GM21619 (cell line): ENCODE measurements around the gene LTA4H.

ENCODE experiments used
- ATAC-seq: cut with Tn5 transposase; IDR thresholded peaks from one replicate; pipeline ENCODE4 v1.9.1; 2021; ENCODE audit not compliant: unreplicated experiment

LTA4H gene

DNA sequence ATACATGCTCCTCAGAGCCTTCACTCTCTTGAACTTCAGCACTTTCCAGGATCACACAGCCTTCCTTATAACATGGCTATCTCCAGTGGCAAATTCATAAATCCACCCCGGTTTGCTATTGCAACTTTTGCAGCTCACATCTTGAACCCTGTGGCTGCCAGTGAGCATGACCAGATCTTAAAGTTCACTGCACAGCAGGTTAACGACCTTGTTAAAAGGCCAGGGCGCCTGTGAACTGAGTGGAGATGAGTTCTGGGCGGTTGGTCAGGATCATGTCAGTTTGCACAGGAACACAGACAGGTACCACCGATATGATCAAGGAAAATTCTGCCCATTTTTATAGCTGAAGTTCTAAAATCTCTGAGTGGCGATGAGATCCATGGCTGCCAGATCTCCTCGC lies 24.7 kb upstream of the LTA4H start:
- ATAC-seq: no peak

DNA sequence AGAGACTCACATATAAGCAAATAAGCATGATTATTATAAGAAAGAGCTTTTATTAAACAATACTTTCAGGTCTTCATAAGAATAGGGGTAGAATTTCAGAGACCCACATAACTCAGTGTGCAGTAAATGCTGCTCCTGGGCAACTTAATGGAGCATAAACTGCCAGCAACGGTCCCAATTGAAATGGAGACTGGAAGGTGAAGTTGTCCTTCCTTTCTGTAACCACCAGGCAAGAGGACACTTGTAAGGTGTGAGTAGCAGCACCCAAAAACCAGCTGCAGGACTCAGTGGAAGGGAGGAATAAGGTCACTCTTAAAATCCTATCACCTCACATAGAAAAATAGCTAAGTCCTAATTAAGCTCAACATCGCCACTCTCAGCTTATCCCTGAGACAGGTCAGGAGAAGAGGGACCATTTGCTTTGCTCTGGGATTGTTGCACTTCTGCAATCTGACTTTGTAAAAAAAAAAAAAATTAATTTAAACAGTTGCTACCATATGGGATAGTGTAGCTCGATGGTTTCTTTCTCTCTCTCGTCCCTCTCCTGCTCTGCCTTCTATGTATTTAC lies 22.7 kb upstream of the LTA4H start:
- ATAC-seq: no peak

GRCh38 chr12:96056646-96057455 lies 21.5 kb upstream of the LTA4H start:
- no peak for ATAC-seq

- no peak for ATAC-seq
These were observed 18.8 kb upstream of the LTA4H start for GRCh38 chr12:96054244-96054610.

- no peak for ATAC-seq
These were observed 18.3 kb upstream of the LTA4H start for GRCh38 chr12:96053476-96054243.

- no peak for ATAC-seq
These were observed 16.5 kb upstream of the LTA4H start for GRCh38 chr12:96051756-96052485.

GRCh38 chr12:96050139-96050538 lies 14.8 kb upstream of the LTA4H start:
- ATAC-seq: no peak

- ATAC-seq: no peak
These were observed 13.7 kb upstream of the LTA4H start for GRCh38 chr12:96049101-96049500.

DNA sequence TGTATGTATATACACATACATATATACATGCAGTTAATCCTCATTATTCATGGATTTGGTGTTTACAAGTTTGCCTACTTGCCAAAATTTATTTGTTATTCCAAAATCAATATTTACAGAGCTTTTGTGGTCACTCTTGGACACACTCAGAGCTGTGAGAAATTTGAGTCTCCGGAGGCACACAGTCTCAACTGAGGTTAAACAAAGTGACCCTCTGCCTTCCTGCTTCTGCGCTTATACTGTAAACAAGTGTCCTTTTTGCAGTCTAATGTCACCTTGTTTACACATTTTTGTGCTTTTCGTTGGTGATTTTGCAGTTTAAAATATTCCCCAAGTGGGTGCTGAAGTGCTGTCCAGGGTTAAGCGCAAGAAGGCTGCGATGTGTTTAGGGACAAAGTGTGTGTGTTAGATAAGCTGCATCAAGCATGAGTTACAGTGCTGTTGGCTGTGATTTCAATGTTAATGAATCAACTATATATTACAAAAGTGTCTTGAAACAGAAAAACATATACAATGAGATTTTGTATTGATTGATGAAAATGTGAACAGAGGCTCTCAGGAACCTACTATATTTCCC lies 13.1 kb upstream of the LTA4H start:
- no peak for ATAC-seq

- peak; percentile 60 for ATAC-seq
These were observed 12.1 kb upstream of the LTA4H start for GRCh38 chr12:96047229-96048211.

DNA sequence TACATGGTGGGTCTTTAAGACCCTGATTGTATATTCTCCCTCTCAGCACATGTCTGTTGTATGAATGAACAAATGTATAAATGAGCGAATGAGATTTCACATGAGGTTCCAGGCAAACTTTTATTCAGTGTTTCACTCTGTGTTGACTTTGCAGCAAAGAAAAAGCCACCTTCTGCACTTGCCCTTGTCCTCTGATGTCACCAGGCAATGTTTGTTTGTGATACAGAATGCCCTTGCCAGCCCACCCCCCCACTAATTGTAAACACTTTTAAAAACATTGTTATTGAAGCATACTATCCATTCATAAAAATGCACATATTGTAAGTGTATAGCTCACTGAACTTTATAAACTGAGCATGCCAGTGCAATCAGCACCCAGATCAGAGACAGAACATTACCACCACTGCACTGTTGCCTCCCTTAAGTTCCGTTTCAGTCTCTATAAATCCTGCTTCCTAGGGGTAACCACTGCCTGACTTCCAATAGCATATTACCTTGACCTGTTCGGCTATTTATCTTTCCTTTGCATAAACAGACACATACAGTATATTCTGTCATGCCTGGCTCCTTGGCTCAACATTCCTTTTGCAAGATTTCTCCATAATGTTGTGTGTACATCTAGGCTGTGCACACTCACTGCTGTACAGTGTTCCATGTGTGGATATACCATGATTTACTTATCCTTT lies 11.3 kb upstream of the LTA4H start:
- no peak for ATAC-seq

DNA sequence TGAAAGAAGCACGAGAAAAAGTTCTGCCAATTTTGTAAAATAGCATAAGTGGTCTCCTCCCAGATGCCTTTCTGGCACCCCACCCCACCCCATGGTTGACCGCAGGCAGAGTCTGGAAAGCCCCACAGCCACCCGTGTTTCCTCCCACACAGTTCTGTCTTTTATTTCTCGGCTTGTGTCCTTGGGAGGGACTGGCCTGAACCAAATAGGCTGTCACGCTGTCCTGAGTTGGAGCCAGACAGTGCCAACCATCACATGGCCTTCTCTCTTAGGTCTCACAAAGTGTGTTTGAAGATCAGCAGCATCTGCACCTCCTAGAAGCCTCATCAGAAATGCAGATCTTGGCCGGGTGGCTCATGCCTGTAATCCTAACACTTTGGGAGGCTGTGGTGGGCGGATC lies 10.2 kb upstream of the LTA4H start:
- ATAC-seq: no peak

DNA sequence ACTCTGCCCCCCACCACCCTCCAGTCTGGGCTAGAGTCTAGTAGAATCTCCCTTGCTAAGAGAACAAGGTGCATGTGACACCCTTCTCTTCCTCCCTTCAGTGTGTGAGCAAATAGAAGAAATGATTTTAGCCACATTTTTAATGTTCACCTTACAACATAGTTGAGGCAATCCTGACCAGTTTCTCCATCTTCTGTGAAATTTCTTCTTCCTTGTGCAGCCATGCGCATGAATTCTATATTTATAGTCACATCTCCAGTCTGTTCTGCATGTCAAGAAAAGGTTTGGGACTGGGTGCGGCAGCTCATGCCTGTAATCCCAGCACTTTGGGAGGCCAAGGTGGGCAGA lies 9.5 kb upstream of the LTA4H start:
- ATAC-seq: no peak

DNA sequence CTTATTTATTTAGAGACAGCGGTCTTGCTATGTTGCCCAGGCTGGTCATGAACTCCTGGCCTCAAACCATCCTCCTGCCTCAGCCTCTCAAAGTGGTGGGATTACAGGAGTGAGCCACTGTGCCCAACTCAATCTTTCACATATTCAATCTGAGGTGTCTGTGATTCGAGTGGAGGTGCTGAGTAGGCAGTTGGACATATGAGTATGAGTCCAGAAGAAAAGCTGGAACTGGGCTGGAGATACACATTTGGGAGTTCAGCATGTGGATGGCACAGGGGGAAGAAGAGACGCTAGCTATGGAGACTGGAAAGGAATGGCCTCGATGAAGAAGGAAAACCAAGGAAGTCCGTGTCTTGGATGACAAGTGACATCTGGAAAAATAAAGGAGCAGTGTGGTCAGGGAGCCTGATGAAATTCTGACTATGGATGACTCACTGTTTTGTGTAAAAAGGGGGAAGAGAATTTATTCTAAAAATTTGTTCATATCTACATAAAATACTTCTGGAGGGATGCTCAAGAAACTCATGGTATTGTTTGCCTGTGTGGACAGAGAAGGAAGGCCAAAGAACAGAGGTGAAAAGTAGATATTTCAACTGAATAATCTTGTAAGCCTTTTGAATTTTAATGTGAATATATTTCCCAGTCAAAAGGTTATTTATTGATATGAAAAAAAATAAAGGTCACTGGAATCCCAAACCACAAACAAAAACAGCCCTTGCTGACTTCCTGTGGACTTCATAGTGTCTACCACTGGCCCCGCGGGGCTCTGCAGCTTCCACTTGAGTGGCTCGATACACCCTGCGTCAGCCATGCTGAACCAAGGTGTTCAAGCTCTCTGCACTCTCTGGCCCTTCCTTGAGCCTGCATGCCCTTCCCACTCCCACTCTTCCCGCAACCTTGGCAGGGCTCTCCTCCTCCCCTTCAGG lies 8.9 kb upstream of the LTA4H start:
- no peak for ATAC-seq

GRCh38 chr12:96041181-96041580 lies 5.8 kb upstream of the LTA4H start:
- no peak for ATAC-seq

DNA sequence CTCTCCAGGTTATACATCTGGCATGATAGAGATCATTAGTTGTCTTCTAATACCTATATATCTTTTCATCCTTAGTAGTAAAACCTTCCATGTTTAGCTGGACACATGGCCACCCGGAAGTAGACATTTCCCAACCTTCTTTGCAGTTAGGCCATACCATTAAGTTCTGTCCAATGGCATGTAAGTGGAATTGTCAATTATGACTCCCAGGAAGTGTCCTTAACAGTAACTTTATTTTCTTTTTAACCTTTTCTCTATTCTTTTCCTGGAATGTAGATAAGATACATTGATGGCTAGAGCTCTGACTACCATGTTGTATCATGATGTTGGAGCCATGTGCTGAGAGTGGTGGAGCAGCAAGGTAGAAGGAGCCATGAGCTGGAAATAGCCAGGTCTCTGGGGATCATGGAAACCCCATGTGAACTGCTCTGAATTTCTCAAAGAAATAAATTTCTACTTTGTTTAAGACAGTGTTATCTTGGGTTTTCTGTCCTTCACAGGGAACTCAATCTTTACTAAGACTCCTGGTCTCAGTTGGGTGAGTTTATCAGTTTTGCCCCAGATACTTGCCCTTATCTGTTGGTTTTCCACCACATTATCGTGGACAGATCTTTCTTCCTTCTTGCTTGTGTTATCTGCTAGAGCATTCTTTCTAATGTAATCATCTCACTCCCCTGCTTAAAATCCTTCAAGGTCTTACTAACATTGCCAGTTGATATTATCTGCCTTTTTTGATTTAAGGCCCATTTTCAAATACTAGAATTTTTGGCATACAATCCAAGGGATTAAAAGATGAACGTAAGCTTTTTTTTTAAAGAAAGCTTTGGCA lies 5.1 kb upstream of the LTA4H start:
- ATAC-seq: no peak

DNA sequence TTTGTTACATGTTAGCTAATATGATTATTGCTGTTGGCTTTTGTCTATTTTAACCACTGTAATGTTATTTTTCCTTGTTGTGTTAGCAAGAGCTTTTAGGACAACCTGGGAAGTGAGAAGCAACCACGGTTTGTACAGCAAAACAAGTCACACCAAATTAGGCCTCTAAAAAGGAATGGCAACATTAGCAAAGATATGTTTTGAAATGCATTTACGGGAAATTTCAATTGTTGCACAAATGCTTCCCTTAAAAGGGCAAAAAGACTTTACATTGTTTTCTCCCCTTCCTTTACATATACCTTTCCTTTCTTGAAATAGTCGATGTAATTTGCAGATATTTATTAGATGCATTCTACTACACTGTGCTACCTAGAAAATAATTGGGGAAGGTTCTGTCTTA lies 4.1 kb upstream of the LTA4H start:
- ATAC-seq: no peak
